Astrocyte of the spinal cord (primary cell): ENCODE data around the gene DHRSX.
"Not testable (repeated sequence)": the region's sequence is repeated elsewhere in the genome, so short reads cannot be mapped to it uniquely, and the experiment has no call there.

Source experiments
- DNase-seq: peaks from one replicate; pipeline ENCODE4 v3.0.0; 2011; ENCODE audit warnings: low read depth, low spot score
- H3K4me3 ChIP-seq: 2 replicates; pipeline ENCODE4 v1.5.1; 2011; ENCODE audit warnings: low read depth, mild to moderate bottlenecking, low read length, moderate library complexity
- in situ Hi-C: cut with HindIII; loops from 2 replicates; pipeline ENCODE4 v1.10.0; 2017; ENCODE audit warnings: low sequenced_read_pairs
- TF ChIP-seq, protein P1 (sequence below): IDR thresholded peaks from 2 replicates; pipeline ENCODE4 v1.5.1; 2012; ENCODE audit warnings: low read depth, mild to moderate bottlenecking, low read length, inconsistent platforms

The DHRSX gene

GRCh38 chrX:2458309-2458708 lies 42.5 kb downstream of the DHRSX start:
- in situ Hi-C loops: no loop called here
- DNase-seq: no peak
- H3K4me3 ChIP-seq: no peak overlapping the region
- TF ChIP-seq, protein P1, sequence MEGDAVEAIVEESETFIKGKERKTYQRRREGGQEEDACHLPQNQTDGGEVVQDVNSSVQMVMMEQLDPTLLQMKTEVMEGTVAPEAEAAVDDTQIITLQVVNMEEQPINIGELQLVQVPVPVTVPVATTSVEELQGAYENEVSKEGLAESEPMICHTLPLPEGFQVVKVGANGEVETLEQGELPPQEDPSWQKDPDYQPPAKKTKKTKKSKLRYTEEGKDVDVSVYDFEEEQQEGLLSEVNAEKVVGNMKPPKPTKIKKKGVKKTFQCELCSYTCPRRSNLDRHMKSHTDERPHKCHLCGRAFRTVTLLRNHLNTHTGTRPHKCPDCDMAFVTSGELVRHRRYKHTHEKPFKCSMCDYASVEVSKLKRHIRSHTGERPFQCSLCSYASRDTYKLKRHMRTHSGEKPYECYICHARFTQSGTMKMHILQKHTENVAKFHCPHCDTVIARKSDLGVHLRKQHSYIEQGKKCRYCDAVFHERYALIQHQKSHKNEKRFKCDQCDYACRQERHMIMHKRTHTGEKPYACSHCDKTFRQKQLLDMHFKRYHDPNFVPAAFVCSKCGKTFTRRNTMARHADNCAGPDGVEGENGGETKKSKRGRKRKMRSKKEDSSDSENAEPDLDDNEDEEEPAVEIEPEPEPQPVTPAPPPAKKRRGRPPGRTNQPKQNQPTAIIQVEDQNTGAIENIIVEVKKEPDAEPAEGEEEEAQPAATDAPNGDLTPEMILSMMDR: no peak

DNA sequence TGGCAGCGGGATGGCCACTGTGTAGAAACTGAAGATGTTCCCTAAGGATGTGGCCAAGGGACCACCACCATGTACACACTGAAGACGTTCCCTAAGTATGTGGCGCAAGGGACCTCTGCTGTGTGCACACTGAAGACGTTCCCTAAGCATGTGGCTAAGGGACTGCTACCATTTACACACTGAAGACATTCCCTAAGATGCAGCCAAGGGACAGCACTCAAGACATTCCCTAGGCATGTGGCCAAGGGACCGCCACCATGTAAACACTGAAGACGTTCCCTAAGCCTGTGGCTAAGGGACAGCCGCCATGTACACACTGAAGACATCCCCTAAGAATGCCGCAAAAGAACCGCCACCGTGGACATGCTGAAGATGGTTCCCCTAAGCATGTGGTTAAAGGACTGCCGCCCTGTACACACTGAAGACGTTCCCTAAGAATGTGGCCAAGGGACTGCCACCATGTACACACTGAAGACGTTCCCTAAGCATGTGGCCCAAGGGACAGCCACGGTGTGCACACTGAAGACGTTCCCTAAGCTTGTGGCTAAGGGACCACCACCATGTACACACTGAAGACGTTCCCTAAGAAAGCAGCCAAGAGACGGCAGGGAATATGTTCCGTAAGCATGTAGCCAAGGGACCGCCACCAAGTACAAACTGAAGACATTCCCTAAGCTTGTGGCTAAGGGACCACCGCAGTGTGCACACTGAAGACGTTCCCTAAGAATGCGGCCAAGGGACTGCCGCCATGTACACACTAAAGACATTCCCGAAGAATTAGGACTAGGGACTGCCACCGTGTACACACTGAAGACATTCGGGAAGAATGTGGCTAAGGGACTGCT lies 43.3 kb downstream of the DHRSX start:
- no peak overlapping the region for H3K4me3 ChIP-seq
- TF ChIP-seq, protein P1: no peak
- DNase-seq: no peak
- in situ Hi-C loops: no loop called here

- DNase-seq, H3K4me3 ChIP-seq, in situ Hi-C loops: not testable (repeated sequence)
Observed at GRCh38 chrX:2456091-2456490, 44.7 kb downstream of the DHRSX start.

- in situ Hi-C loops, H3K4me3 ChIP-seq, DNase-seq: not testable (repeated sequence)
Observed at GRCh38 chrX:2454620-2455019, 46.2 kb downstream of the DHRSX start.

DNA sequence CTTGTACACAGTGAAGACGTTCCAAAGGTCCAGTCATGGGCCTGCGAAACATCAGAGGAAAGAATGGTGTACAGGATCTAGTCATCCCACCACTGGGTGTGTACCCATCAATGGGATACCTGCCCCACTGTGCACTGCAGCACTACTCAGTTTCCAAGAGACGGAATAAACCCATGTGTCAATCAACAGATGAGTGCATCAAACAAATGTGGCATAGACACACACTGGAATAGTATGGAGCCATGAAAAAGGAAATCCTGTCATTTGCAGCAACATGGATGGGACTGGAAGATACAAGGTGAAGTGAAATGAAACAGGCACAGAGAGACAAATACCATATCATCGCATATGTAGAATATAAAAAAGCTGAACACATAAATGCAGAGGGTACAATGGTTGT lies 48.0 kb downstream of the DHRSX start:
- in situ Hi-C loops: no loop called here
- TF ChIP-seq, protein P1: no peak
- H3K4me3 ChIP-seq: no peak overlapping the region
- no peak for DNase-seq

DNA sequence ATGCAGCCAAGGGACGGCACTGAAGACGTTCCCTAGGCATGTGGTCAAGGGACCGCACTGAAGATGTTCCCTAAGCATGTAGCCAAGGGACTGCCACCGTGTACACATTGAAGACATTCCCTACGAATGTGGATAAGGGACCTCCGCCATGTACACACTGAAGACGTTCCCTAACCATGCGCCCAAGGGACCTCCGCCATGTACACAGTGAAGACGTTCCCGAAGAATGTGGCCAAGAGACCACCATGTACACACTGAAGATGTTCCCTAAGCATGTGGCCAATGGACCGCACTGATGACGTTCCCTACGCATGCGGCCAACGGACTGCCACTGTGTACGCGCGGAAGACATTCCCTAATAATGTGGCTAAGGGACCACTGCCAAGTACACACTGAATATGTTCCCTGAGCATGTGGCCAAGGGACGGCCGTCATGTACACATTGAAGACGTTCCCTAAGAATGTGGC lies 48.4 kb downstream of the DHRSX start:
- no peak for DNase-seq
- TF ChIP-seq, protein P1: no peak
- in situ Hi-C loops: no loop called here
- no peak overlapping the region for H3K4me3 ChIP-seq

- TF ChIP-seq, protein P1: no peak
- peak; percentile 64 for DNase-seq
- in situ Hi-C loops: no loop called here
- H3K4me3 ChIP-seq: no peak overlapping the region
Observed at GRCh38 chrX:2451501-2452316, 49.1 kb downstream of the DHRSX start.
